GM12878 (cell line): ENCODE measurements around the gene FSIP1. TPM values are rescaled to one million over a fixed set of nuclear protein-coding genes. Genes with fewer than 3 reads are reported as not detected.

Experiments
- ATAC-seq: fragments of 200-7000 bp; cut with Tn5 transposase; 3 replicates; pipeline ENCODE4 v1.9.1; 2020; ENCODE audit warnings: mild to moderate bottlenecking, moderate library complexity
- BruUV-seq: library from RNA; stranded (reverse); fragments of 400-500 nt; replicated peaks from 2 replicates; lab custom pipeline; 2021; lab: Mats Ljungman, UMichigan
- CTCF ChIA-PET: fragments of 300-600 bp; sonication (Branson Sonifier 250); formaldehyde crosslinking; extraction: SDS; loops from one replicate; lab custom pipeline; 2021; ENCODE audit warnings: inconsistent platforms; lab: Yijun Ruan, JAX
- POLR2A ChIA-PET: fragments of 350-600 bp; formaldehyde crosslinking; extraction: SDS; loops from one replicate; lab custom pipeline; 2021; ENCODE audit warnings: inconsistent platforms; lab: Charles Lee
- RAD21 ChIA-PET: fragments of 300-600 bp; sonication (Branson Sonifier 250); formaldehyde crosslinking; loops from one replicate; lab custom pipeline; 2023; ENCODE audit warnings: antibody characterized with exemption; ENCODE audit not compliant: unreplicated experiment; lab: Charles Lee
- SMC1A ChIA-PET: fragments of 300-600 bp; sonication (Branson Sonifier 250); formaldehyde crosslinking; loops from one replicate; lab custom pipeline; 2023; ENCODE audit not compliant: unreplicated experiment, uncharacterized antibody; lab: Charles Lee
- DNase-seq: peaks from one replicate; pipeline ENCODE4 v3.0.0-alpha.2; 2011; ENCODE audit warnings: low read depth, low spot score
- FAIRE-seq: peaks from 3 replicates; lab custom pipeline; 2011; peaks lifted over from hg19 to GRCh38; lab: Jason Lieb, UNC
- H2AFZ ChIP-seq: 2 replicates; pipeline ENCODE4 v1.6.0; 2011; ENCODE audit warnings: low read depth, low read length, control low read depth; ENCODE audit not compliant: control insufficient read depth
- H3K27ac ChIP-seq: 2 replicates; pipeline ENCODE4 v1.5.1; 2011; ENCODE audit warnings: control low read depth; ENCODE audit not compliant: control insufficient read depth, insufficient read depth
- H3K27me3 ChIP-seq, 2 experiments: replicated peaks in 1 of 2; 2 replicates each; pipeline versions ENCODE4 v1.6.0 to v1.6.1; 2011; ENCODE audit warnings: low read length in 1 of 2; ENCODE audit not compliant: control insufficient read depth in 2 of 2, insufficient read depth in 2 of 2
- H3K36me3 ChIP-seq, 2 experiments: 2 replicates each; pipeline ENCODE4 v1.5.1; 2011; ENCODE audit warnings: low read length in 1 of 2; ENCODE audit not compliant: control insufficient read depth in 2 of 2, insufficient read depth in 2 of 2
- H3K4me1 ChIP-seq: 2 replicates; pipeline ENCODE4 v1.6.1; 2011; ENCODE audit warnings: mild to moderate bottlenecking, low read length, moderate library complexity, mixed read lengths; ENCODE audit not compliant: control insufficient read depth, insufficient read depth
- H3K4me2 ChIP-seq: 2 replicates; pipeline ENCODE4 v1.6.0; 2011; ENCODE audit warnings: control low read depth; ENCODE audit not compliant: control insufficient read depth, insufficient read depth
- H3K4me3 ChIP-seq: fragments of 200-600 bp; sonication (generic); 2 replicates; pipeline ENCODE4 v1.5.1; 2016
- H3K79me2 ChIP-seq: 2 replicates; pipeline ENCODE4 v1.6.0; 2011; ENCODE audit warnings: low read length; ENCODE audit not compliant: control insufficient read depth, insufficient read depth
- H3K9ac ChIP-seq: 2 replicates; pipeline ENCODE4 v1.8.0; 2011; ENCODE audit warnings: low read length, control low read depth, mixed read lengths; ENCODE audit not compliant: control insufficient read depth, insufficient read depth
- H3K9me3 ChIP-seq: replicated peaks from 3 replicates; pipeline ENCODE4 v1.5.1; 2011; ENCODE audit warnings: mild to moderate bottlenecking, low read length; ENCODE audit not compliant: control insufficient read depth, insufficient read depth
- H4K20me1 ChIP-seq: 2 replicates; pipeline ENCODE4 v1.6.0; 2011; ENCODE audit not compliant: control insufficient read depth, insufficient read depth
- RAD21 ChIP-seq: IDR thresholded peaks from 2 replicates; pipeline ENCODE4 v1.6.1; 2011; ENCODE audit warnings: mild to moderate bottlenecking, low read depth, low read length, moderate library complexity; ENCODE audit not compliant: insufficient read depth
- RBBP5 ChIP-seq: fragments of 200-600 bp; sonication (generic); conservative IDR thresholded peaks from 2 replicates; pipeline ENCODE4 v1.6.1; 2016
- RFX5 ChIP-seq: IDR thresholded peaks from 2 replicates; pipeline ENCODE4 v1.6.1; 2011; ENCODE audit warnings: low read depth, low read length, improper control_type of control experiment
- SKIL ChIP-seq: fragments of 450-650 bp; IDR thresholded peaks from 2 replicates; pipeline ENCODE4 v1.6.1; 2017; ENCODE audit warnings: mild to moderate bottlenecking, low read depth, inconsistent platforms; ENCODE audit not compliant: poor library complexity, severe bottlenecking
- SMC3 ChIP-seq: IDR thresholded peaks from 2 replicates; pipeline ENCODE4 v1.6.1; 2011; ENCODE audit warnings: low read length, improper control_type of control experiment, borderline replicate concordance
- WGBS: methylation state at CpG from one replicate; pipeline ENCODE4 v1.1.6; 2016; ENCODE audit warnings: low lambda C conversion rate; ENCODE audit not compliant: insufficient replicate concordance, insufficient coverage; ENCODE audit errors: missing lambda C conversion rate; 5-methylcytosine and 5-hydroxymethylcytosine counted together
- in situ Hi-C: fragments of 300-500 bp; cut with MboI; formaldehyde crosslinking; loops from 9 replicates; pipeline ENCODE4 v1.14.3; 2018; ENCODE audit warnings: mixed read lengths
- intact Hi-C: fragments of 100-400 bp; cut with micrococcal nuclease; formaldehyde crosslinking; loops from one replicate; pipeline ENCODE4 v1.14.2; 2022; ENCODE audit not compliant: unreplicated experiment
- polyA plus RNA-seq, 11 experiments: library from polyadenylated mRNA; depleted of rRNA in 4 of 11; unstranded in 6 of 11; stranded (reverse) in 5 of 11; fragments of >200 nt; fragmentation: Nextera tagmentation in 4 of 11; fragmentation: Illumina TruSeq in 1 of 11; extraction: Ambion mirVana in 4 of 11; extraction: Trizol in 1 of 11; gene quantifications; 1 replicate in 1 of 11; 2 replicates in 10 of 11; pipeline versions ENCODE4 v1.2.1 to v1.2.3, GENCODE V29; 2011 to 2016; ENCODE audit warnings: inconsistent platforms in 2 of 11, missing spikeins in 2 of 11, low read depth in 1 of 11
- total RNA-seq, 4 experiments: library from RNA; depleted of rRNA in 3 of 4; stranded (reverse); fragments of >200 nt in 3 of 4; fragmentation: Illumina TruSeq in 1 of 4; extraction: Trizol in 1 of 4; gene quantifications; 2 replicates each; pipeline versions ENCODE4 v1.2.1 to v1.2.3, GENCODE V29; 2013 to 2021
- TF ChIP-seq, protein P1 (sequence below), 3 experiments: IDR thresholded peaks in 2 of 3; conservative IDR thresholded peaks in 1 of 3; 2 replicates each; pipeline ENCODE4 v1.5.1; 2011; ENCODE audit warnings: low read depth in 3 of 3, low read length in 3 of 3, mild to moderate bottlenecking in 3 of 3, control low read depth in 2 of 3, moderate library complexity in 2 of 3, inconsistent platforms in 1 of 3, mixed read lengths in 1 of 3; ENCODE audit not compliant: control insufficient read depth in 2 of 3, insufficient read depth in 1 of 3; ENCODE audit errors: extremely low read depth in 1 of 3

FSIP1 gene
- total and polyA plus RNA-seq, 10 of the 15 experiments (the other 5 are each of a cell fraction or from before 2014, with no cell fraction given): 0.15 to 0.67 (median 0.35) TPM

DNA sequence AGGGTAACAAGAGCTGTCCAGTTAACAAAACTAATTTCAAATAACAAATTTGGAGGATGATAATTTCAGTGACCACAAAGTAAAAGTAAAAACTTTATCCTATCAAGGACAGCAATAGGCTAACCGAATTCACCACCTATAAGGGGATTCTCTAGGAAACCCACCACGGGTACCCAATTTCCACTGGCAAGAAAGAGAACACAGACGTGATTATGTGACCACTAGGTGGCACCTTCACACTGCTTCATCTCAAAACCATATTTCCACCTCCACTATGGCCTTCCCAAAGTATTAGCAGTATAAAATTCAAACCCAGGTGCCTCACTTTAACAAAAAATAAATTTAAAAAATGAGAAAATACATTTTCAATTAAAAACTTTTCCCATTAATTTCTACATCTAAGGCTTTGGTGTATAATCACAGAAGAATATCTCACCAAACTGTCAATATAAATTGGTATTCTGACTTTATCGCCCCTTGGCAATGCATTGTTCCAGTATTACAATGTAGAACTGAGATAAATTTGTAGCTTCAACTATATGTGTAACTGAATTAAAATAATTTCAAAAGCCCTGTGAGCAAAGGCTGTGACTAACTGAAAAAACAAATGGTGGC, 96.5 kb downstream of the FSIP1 start:
- Histone ChIP-seq H3K9me3 (no peaks in the 10 kb centered on the region), H3K27ac (no peak overlapping the region), H4K20me1 (no peaks in the 10 kb centered on the region), H3K4me1 (no peaks in the 10 kb centered on the region), H3K36me3 (no peaks in the 10 kb centered on the region), H3K4me3 (no peak overlapping the region), H2AFZ (no peak overlapping the region), H3K9ac (no peak overlapping the region), H3K27me3 (no peaks in the 10 kb centered on the region; a peak in 1 of 4 replicates), H3K4me2 (no peak overlapping the region), H3K79me2 (no peaks in the 10 kb centered on the region)
- CTCF ChIA-PET: interaction anchor here (0.6 to 14.1 kb wide), 38 partner anchors 9 to 1871 kb away, joined by 3 to 400 read pairs (median 4); no protein-coding TSS in a partner anchor
- SMC1A ChIA-PET: interaction anchor here (0.7 to 9.2 kb wide), 17 partner anchors 9 to 189 kb away, joined by 3 to 220 read pairs (median 4); no protein-coding TSS in a partner anchor
- FAIRE-seq (peak; percentile 31), ATAC-seq (peak; percentile 84), DNase-seq (no peak)
- in situ Hi-C loops (no loop called here), intact Hi-C loops (loop anchor here (1.0 to 5.0 kb wide), 3 partner anchors 71 to 191 kb away; partner anchors contain the start of gene THBS1)
- POLR2A ChIA-PET: interaction anchor here (0.7 kb wide), 1 partner anchor 483 kb away, joined by 3 read pairs; no protein-coding TSS in a partner anchor
- RAD21 ChIA-PET: interaction anchor here (0.7 to 4.8 kb wide), 18 partner anchors 11 to 421 kb away, joined by 3 to 137 read pairs (median 3); partner anchors contain the start of gene FSIP1
- WGBS: 23% methylated on average over 4 of the region's 4 CpGs
- BruUV-seq: no TSS peak
- no peak for TF ChIP-seq SKIL
- no peak for TF ChIP-seq RFX5
- peak; percentile 79 for TF ChIP-seq RAD21
- TF ChIP-seq, protein P1, sequence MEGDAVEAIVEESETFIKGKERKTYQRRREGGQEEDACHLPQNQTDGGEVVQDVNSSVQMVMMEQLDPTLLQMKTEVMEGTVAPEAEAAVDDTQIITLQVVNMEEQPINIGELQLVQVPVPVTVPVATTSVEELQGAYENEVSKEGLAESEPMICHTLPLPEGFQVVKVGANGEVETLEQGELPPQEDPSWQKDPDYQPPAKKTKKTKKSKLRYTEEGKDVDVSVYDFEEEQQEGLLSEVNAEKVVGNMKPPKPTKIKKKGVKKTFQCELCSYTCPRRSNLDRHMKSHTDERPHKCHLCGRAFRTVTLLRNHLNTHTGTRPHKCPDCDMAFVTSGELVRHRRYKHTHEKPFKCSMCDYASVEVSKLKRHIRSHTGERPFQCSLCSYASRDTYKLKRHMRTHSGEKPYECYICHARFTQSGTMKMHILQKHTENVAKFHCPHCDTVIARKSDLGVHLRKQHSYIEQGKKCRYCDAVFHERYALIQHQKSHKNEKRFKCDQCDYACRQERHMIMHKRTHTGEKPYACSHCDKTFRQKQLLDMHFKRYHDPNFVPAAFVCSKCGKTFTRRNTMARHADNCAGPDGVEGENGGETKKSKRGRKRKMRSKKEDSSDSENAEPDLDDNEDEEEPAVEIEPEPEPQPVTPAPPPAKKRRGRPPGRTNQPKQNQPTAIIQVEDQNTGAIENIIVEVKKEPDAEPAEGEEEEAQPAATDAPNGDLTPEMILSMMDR (IDR thresholded peaks at IDR 0.05 in 2 of 3, conservative IDR thresholded peaks at IDR 0.05 in 1 of 3; ENCODE audit: control insufficient read depth in 2 of 3, extremely low read depth in 1 of 3, insufficient read depth in 1 of 3, low read depth in 3 of 3, low read length in 3 of 3): peak; percentile 61 to 78 (median 65)
- TF ChIP-seq SMC3: peak; percentile 79
- TF ChIP-seq RBBP5: no peak
- TF ChIP-seq, all 136 proteins: peak for 3
